ENCODE results near the gene CLEC11A. TPM values are rescaled to one million over a fixed set of nuclear protein-coding genes. Genes with fewer than 3 reads are reported as not detected.
A peak's percentile ranks its signal among the peaks of the same experiment; 100 is the strongest.

Gene CLEC11A
- total RNA-seq, 1 experiment from 2014 or later: 59.1 TPM

GRCh38 chr19:50725218-50725910 lies 2.2 kb downstream of the CLEC11A start:
- no peak for DNase-seq (ENCODE audit: low spot score)
- H3K4me1 ChIP-seq (ENCODE audit: insufficient read depth, low read length, poor library complexity, severe bottlenecking): peaks cover 65% of the 10 kb centered on the region
- no TSS peak for BruUV-seq (replicated peaks)
- intact Hi-C loops (cut with micrococcal nuclease; ENCODE audit: unreplicated experiment): no loop called here
- CTCF ChIA-PET: interaction anchor here (0.6 to 1.6 kb wide), 12 partner anchors 11 to 522 kb away, joined by 3 to 15 read pairs (median 6); partner anchors contain the start of gene ACP4
- peak overlapping the region; percentile 61 for H3K4me3 ChIP-seq (ENCODE audit: low read depth, low read length, poor library complexity, severe bottlenecking)
- peak overlapping the region; percentile 85 for H3K27ac ChIP-seq (ENCODE audit: low read depth, low read length, poor library complexity, severe bottlenecking)
- H3K27me3 ChIP-seq (replicated peaks; ENCODE audit: insufficient read depth, low read depth, low read length, poor library complexity): no peaks in the 10 kb centered on the region
- POLR2A ChIA-PET (ENCODE audit: low non-redundant PET): interaction anchor here (0.8 kb wide), 1 partner anchor 196 kb away, joined by 26 read pairs; no protein-coding TSS in a partner anchor
- TF ChIP-seq EZH2 (IDR thresholded peaks at IDR 0.05; ENCODE audit: borderline replicate concordance, low read depth, low read length, poor library complexity, severe bottlenecking) (no peak), CTCF (conservative IDR thresholded peaks at IDR 0.05; ENCODE audit: low read depth, low read length) (no peak)
- no peaks in the 10 kb centered on the region for H3K9me3 ChIP-seq (ENCODE audit: low read depth, low read length, poor library complexity, severe bottlenecking)
- peaks cover 10% of the 10 kb centered on the region for H3K36me3 ChIP-seq (ENCODE audit: insufficient read depth, low read length, poor library complexity, severe bottlenecking)

GRCh38 chr19:50725911-50726230 lies 2.7 kb downstream of the CLEC11A start:
- H3K4me1 ChIP-seq (ENCODE audit: insufficient read depth, low read length, poor library complexity, severe bottlenecking): peaks cover 60% of the 10 kb centered on the region
- no peaks in the 10 kb centered on the region for H3K9me3 ChIP-seq (ENCODE audit: low read depth, low read length, poor library complexity, severe bottlenecking)
- intact Hi-C loops (cut with micrococcal nuclease; ENCODE audit: unreplicated experiment): no loop called here
- ChIA-PET POLR2A (ENCODE audit: low non-redundant PET) (no interaction called here), CTCF (no interaction called here)
- H3K4me3 ChIP-seq (ENCODE audit: low read depth, low read length, poor library complexity, severe bottlenecking): peak overlapping the region; percentile 61
- peak overlapping the region; percentile 85 for H3K27ac ChIP-seq (ENCODE audit: low read depth, low read length, poor library complexity, severe bottlenecking)
- no peaks in the 10 kb centered on the region for H3K27me3 ChIP-seq (replicated peaks; ENCODE audit: insufficient read depth, low read depth, low read length, poor library complexity)
- TF ChIP-seq EZH2 (IDR thresholded peaks at IDR 0.05; ENCODE audit: borderline replicate concordance, low read depth, low read length, poor library complexity, severe bottlenecking) (no peak), CTCF (conservative IDR thresholded peaks at IDR 0.05; ENCODE audit: low read depth, low read length) (no peak)
- peaks cover 10% of the 10 kb centered on the region for H3K36me3 ChIP-seq (ENCODE audit: insufficient read depth, low read length, poor library complexity, severe bottlenecking)
- BruUV-seq (replicated peaks): TSS peak; percentile 68
- DNase-seq (ENCODE audit: low spot score): no peak

GRCh38 chr19:50728084-50728737 lies 5.0 kb downstream of the CLEC11A start:
- TF ChIP-seq CTCF (conservative IDR thresholded peaks at IDR 0.05; ENCODE audit: low read depth, low read length): no peak
- intact Hi-C loops (cut with micrococcal nuclease; ENCODE audit: unreplicated experiment): no loop called here
- ChIA-PET POLR2A (ENCODE audit: low non-redundant PET) (interaction anchor here (0.6 kb wide), 1 partner anchor 68 kb away, joined by 3 read pairs; no protein-coding TSS in a partner anchor), CTCF (no interaction called here)
- Histone ChIP-seq H3K9me3 (ENCODE audit: low read depth, low read length, poor library complexity, severe bottlenecking) (no peaks in the 10 kb centered on the region), H3K27me3 (replicated peaks; ENCODE audit: insufficient read depth, low read depth, low read length, poor library complexity) (no peaks in the 10 kb centered on the region), H3K4me3 (ENCODE audit: low read depth, low read length, poor library complexity, severe bottlenecking) (no peak overlapping the region), H3K36me3 (ENCODE audit: insufficient read depth, low read length, poor library complexity, severe bottlenecking) (peaks cover 10% of the 10 kb centered on the region), H3K27ac (ENCODE audit: low read depth, low read length, poor library complexity, severe bottlenecking) (peak overlapping the region; percentile 70), H3K4me1 (ENCODE audit: insufficient read depth, low read length, poor library complexity, severe bottlenecking) (peaks cover 37% of the 10 kb centered on the region)
- peak; percentile 98 for DNase-seq (ENCODE audit: low spot score)
- BruUV-seq (replicated peaks): no TSS peak
